HG02943 (cell line): ENCODE measurements around the gene COX7C.
"Not testable (repeated sequence)": the region's sequence is repeated elsewhere in the genome, so short reads cannot be mapped to it uniquely, and the experiment has no call there.

Source experiments
- ATAC-seq: cut with Tn5 transposase; IDR thresholded peaks from one replicate; pipeline ENCODE4 v1.9.1; 2021; ENCODE audit warnings: mild to moderate bottlenecking, low read depth, moderate library complexity; ENCODE audit not compliant: unreplicated experiment

COX7C gene, protein sequence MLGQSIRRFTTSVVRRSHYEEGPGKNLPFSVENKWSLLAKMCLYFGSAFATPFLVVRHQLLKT

DNA sequence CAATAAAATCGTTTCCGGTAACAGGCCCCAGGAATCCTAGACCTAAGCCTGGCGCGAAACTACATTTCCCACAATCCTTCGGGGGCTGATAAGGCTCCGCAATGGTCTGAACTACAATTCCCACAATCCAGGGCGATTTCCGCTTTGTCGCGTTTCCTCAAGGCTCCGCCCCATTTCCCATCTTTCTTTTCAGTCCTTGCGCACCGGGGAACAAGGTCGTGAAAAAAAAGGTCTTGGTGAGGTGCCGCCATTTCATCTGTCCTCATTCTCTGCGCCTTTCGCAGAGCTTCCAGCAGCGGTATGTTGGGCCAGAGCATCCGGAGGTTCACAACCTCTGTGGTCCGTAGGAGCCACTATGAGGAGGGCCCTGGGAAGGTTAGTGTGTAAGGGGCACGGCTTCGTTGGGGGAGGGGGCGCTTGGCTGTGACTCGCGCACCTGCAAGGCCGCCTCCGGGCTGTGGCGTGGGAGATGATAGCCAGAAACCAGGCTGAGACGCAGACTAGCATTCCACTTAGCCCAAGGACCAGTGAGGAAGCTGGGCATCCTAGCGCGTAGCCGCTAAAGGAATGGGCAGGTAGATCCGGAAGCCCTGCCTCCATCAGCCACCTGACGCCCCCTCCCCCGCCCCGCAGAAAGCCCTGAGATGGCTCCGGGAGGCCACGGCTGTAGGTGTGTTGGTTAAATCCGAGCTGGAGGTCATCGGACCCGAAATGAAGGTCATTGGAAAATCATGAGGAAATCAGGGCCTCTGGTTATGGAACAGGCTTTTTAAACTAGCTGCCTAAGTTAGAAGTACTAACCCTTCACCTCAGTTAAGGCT, at the start of gene COX7C:
COX7C (plus strand) TSS at position 186 of the 821 bp plus-strand sequence; CDS start at position 301, 115 bp downstream.
- peak; percentile 99 for ATAC-seq

DNA sequence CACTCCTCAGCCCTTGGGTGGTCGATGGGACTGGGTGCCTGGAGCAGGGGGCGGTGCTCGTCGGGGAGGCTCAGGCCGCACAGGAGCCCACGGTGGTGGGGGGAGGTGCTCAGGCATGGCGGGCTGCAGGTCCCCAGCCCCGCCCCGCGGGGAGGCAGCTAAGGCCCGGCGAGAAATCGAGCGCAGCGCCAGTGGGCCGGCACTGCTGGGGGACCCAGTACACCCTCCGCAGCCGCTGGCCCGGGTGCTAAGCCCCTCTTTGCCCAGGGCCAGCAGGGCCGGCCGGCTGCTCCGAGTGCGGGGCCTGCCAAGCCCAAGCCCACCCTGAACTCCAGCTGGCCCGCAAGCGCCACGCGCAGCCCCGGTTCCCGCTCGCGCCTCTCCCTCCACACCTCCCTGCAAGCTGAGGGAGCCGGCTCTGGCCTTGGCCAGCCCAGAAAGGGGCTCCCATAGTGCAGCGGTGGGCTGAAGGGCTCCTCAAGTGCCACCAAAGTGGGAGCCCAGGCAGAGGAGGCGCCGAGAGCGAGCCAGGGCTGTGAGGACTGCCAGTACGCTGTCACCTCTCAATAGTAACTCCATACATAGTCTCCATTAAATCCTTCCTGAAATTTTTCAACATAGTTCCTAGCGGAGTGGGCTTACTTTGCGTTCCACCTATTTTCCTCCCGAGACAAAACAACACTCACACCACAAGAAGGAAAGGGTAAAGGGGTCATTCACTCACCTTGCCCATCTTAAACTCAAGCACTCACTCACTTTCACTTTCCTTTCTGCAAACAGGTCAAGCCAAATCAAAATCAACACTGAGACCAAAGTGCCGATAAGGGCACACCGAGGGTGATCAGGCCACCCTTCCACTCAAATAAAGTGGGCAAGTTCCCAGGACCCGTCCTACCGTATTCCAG, 48.0 kb upstream of the COX7C start:
- not testable (repeated sequence) for ATAC-seq

DNA sequence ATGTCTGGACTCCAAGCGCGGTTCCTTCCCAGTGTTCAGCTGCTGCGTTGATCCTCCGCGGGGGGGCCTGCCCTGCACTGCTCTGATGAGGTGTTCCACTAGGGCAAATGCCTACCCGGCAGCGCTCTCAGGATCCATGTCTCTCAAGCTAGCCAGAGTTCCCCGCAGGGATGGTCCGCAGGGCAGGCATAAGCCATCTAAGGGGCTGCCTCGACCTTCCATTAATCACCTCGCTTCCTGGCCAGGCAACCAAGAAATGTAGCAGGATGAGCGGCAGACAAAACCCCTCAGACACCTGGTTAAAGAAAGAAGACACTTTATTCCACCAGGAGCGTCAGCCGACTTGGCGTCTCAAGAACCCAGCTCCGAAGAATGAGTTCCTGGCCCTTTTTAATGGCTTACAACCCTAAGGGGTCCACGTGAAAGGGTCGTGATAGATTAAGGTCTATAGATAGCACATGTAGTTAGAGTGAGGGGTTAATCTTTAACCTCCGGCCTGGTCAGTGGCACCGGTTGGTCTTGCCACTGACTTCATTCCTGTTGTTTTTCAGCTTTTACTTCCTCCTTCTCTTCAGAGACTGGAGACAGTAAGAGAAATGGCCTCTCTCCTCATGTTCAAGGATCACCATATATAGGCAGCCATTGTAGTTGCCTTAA, 47.2 kb upstream of the COX7C start:
- ATAC-seq = no peak

DNA sequence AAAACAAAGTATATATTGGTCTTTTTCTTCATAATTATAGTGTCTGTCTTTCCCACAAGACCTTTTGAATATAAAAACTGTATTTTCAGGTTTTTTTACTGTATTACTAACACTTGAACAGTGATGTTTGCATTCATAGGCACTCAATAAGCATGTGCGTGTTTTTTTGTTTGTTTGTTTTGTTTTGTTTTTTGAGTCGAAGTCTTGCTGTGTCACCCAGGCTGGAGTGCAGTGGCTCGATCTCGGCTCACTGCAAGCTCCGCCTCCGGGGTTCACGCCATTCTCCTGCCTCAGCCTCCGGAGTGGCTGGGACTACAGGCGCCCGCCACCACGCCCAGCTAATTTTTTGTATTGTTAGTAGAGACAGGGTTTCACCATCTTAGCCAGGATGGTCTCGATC, 46.6 kb upstream of the COX7C start:
- ATAC-seq = not testable (repeated sequence)

DNA sequence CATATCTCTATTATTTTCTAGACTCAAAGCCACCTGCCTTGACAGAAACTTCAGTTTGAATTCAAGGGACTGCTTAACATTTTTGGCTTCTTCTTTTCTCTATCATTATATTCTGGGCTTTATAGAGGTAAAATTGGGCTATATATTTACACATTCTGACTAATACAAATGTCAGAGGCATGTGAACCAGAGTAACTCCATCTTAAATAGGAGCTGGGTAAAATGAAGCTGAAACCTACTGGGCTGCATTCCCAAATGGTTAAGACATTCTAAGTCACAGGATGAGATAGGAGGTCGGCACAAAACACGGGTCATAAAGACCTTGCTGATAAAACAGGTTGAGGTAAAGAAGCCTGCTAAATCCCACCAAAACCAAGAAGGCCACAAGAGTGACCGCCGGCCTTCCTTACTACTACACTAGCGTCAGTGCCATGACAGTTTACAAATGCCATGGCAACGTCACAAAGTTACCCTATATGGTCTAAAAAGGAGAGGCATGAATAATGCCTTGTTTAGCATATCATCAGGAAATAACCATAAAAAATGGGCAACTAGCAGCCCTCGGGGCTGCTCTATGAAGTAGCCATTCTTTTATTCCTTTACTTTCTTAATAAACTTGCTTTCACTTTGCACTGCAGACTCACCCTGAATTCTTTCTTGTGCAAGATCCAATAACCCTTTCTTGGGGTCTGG, 44.8 kb upstream of the COX7C start:
- no peak for ATAC-seq

DNA sequence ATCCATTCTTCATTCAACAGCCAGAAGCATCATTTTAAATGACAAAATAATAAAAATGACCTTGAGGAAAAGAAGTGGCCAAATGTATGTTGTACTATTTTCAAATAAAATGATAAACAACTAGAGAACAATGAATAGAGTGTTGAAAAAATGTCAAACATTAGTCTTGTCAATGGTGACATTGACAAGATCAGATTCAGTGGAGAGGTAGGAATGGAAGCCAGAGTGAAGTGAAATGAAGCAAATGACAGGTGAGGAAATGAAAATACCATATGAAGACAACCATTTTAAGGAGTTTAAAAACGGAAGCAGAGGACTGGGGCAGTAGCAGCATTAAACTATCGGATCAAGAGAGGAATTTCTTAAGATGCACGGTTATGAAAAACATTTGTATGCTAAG, 38.2 kb upstream of the COX7C start:
- ATAC-seq = no peak

DNA sequence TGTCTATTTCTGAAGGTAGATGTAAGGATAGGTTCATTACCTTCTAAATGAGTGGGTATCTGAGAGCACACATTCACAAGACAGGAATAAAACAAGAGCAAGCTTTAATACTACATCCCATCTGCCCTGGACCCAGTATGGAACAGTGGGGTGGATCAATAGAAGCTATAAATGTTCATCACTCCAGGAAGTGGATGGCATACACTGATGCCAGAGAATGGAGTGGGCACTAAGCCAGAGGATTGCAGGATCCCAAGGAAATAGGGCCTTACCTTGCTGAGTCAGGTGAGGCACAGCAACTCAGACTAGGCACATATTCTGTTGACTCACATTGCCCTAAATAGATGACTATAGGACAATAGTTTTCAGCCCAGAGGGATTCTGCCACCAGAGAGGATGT, 21.3 kb upstream of the COX7C start:
- ATAC-seq = no peak

DNA sequence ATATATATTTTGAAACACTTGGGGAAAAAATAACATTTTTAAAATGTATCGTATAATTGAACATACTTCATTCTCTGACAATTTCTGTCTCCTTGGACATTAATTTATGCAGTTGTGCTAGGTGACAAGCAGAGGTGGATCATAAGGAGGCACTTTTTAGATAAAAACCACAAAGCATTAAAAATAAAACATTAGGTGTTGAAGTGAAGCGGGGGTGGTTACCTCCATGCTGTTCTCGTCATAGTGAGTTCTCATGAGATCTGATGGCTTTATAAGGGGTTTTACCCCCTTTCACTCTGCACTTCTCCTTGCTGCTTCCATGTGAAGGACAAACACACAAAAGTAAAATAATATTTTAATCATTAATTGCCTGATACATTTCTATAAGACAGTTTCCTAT, 11.9 kb upstream of the COX7C start:
- no peak for ATAC-seq

DNA sequence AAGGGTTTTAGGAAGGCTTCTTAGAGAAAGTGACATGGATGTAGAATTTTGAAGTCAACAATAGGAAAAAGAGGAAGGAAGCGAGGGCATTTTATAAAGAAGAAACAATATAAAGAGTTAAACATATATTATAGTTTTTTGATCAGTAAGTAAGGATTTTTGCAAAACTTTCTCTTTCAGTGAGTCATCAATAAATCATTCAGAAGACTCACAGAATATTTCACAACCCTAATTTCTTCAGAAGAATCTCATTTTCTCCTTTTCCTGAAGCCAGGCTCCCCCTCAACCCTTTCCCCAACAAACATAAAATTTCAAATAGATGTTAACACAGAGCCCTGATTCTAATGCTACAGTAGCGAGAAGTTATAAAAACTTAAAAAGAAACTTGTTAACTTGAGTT, 4.3 kb upstream of the COX7C start:
- no peak for ATAC-seq

DNA sequence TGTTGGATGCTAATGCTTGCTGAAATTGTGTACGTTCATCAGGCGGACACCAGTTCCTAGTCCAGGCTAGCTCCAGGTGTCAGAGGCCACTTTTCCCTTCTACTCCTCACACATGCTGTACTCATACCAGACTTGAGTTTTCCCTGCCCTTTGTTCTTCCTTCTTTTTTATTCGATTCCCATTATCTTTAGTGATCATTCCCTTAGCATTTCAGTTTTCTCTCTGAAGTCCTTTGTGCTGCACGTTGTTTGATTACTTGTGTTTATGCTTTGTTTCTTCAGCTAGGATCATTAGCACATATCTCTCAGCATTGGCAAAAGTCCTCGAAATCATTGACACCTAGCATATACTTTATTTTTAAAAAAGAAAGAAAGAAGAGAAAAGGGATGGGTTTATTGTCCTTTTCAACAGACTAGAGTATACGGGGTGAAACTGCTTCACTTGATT, 409 bp upstream of the COX7C start:
- ATAC-seq = no peak

DNA sequence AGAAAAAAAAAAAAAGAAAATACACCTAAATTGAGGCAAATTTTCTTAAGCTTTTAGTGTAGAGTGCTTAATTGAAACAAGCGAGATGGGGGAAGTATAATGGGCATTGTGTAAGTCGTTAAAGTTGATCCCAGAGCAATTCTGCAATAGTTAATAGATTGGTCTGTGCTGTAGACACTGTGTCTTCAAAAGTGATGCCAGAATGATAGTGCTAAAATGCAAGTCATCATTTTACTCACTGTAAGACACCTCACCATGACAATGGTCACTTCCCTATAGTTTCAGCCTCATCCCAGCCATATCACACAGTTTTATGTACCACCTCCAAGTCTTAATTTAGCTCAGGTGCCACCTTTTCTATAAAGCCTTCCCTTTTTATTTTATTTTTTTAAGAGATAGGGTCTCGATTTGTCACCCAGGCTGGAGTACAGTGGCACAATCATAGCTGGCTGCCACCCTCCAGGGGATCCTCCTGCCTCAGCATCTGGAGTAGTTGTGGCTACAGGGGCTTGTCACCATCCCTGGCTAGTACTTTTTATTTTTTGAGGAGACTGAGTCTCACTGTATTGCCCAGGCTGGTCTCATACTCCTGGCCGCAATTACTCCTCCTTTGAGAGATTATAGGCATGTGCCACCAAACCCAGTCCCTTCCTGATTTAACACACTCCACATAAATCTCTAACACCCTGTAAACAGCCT, 6.2 kb downstream of the COX7C start:
- ATAC-seq = no peak

DNA sequence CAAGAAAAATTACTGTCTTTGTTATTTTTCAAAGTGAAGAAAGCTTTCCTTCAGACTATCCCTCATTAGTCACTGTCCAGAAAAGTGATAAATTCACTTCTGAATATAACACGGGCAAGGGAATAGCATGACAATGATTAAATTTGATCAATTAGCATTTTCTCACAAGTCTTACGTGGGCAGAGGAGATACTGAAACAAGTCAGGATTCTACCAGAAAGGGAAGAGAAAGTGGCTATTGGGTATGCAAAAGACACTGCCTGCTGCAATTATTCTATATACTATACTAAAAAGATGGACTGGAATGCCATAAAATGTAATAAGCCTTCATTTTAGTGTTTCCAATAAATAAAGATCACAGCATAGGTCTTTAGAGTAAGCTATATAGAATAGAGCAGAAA, 7.4 kb downstream of the COX7C start:
- no peak for ATAC-seq

DNA sequence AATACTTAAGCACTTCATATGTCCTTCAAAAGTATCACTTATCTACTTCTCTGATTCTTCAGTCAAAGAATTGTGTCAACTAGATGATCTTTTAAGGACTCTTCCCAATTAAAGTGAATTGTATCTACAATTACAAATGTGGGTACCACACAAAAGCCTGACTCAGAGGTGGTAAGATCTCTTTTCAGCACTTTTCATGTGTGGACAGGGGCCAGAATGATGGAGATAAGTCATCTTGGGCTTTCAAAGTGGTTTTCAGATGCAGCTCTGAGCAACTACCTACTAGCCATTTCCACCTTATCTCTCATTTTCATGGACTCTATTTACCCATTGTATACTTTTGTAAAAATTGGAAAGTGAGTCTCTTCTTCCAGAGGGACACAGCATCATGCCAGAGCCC, 8.4 kb downstream of the COX7C start:
- ATAC-seq = no peak

DNA sequence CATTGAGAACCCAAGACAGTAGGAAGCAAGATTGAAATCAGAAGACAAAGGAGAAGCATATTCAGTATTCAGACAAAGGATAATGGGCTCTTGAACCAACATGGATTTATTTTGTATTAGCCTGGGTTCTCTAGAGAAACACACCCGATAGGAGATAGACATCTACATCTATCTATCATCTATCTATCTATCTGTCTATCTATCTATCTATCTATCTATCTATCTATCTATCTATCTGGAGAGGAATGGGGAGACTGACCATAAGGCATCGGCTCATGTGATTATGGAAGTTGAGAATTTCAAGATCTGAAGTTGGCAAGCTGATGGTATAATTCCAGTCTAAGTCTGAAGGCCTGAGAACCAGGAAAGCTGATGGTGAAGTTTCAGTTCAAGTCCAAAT, 13.4 kb downstream of the COX7C start:
- no peak for ATAC-seq

DNA sequence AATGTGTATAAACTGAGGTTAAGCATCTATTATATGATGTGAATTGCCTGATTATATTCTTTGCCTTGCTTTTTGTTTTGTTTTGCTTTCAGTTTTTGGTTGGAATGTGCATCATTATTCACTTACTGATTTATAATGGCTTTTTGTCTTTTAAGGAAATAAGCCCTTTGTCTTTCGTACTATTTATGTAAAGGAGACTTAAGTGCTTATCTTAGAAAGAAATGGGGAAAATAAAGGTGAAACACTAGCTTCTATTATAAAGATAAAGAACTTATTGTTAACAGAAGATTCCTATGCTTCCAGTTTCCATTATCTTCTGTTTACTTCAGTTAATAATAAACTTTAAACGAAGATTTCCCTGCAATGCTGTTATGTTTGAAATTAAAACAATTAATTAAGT, 23.3 kb downstream of the COX7C start:
- ATAC-seq = no peak

DNA sequence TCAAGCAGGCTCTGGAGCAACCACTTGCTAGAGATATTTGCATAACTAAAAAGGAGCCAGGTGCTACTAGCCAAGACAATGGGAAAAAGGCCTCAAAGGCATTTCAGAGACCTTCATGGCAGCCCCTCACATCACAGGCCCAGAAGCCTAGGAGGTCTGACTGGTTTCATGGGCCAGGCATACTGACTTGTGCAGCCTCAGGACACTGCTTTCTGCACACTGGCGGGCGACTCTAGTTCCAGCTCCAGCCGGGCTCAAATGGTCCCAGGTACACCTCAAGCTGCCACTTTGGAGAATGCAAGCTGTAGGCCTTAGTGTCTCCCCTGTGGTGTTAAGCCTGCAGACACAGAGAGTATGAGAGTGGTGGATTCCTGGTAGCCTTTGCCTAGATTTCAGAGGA, 27.1 kb downstream of the COX7C start:
- ATAC-seq = no peak

DNA sequence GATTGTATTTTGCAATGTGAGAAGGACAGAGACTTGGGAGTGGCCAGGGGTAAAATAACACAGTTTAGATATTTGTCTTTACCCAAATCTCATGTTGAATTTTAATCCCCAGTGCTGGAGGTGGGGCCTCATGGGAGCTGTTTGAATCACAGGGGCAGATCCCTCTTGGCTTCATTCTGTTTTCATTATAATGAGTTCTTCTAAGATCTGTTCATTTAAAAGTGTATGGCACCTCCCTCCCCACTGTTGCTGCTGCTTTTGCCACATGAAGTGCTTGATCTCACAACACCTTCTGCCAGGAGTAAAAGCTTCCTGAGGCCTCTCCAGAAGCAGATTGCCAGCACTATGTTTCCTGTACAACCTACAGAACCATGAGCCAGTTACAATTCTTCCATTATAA, 28.1 kb downstream of the COX7C start:
- ATAC-seq = no peak

DNA sequence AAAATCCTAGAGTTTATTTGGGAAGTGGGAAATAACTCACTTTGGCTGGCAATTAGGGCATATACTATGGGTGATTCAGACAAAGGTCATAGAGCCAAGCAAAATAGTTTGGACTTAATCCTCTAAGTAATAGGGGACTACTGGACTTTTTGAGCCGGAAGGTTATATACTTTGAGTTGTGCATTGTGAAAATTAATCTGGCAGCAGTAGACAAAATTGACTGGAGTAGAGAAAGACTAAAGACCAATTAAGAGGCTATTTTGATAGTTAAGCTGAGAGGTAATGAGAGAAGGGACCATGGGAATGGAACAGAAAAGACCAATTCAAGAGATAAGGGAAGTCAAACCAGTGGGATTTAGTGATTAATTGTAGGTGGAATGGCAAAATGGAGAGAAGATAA, 28.9 kb downstream of the COX7C start:
- ATAC-seq = no peak

DNA sequence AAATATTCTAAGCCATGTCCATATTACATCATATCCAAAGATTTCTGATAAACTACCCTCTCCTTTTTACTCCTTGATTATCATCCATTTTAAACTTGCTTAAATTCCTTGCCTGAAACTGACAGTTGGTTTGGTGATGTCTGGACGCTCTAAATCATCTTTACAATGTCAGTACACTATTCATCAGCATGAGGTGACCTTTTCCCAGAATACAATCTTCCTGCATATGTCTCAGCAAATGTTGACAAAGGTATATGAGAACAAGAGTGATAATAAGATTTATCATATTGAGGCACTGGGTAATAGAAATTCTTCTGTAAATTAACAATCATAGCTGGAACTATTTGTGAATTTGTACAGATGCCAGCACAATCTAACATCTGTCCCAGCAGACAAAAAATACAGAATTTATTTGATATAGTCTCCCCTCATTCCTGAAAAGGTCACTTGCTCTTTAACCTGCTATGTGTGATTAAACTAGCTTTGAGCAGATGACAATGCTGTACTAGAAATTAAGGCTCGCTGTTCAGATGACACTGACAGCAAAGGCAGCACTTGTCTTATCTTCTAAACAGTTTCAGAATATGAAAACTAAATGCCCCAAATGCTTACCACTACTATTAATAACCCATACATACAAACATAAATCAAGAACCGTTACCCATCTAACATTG, 32.2 kb downstream of the COX7C start:
- no peak for ATAC-seq
